K562 (cell line): ENCODE measurements around the gene VMA21. TPM values are rescaled to one million over a fixed set of nuclear protein-coding genes. Genes with fewer than 3 reads are reported as not detected.

Experiments used
- ATAC-seq: fragments of 200-7000 bp; cut with Tn5 transposase; 3 replicates; pipeline ENCODE4 v1.9.1; 2020; ENCODE audit warnings: moderate library complexity
- BruUV-seq: library from RNA; stranded (reverse); fragments of 400-500 nt; replicated peaks from 2 replicates; lab custom pipeline; 2021; lab: Mats Ljungman, UMichigan
- CTCF ChIA-PET: fragments of 300-600 bp; formaldehyde crosslinking; extraction: SDS; loops from one replicate; lab custom pipeline; 2021; ENCODE audit warnings: low intra/inter-chr PET ratio; lab: Yijun Ruan, JAX
- POLR2A ChIA-PET: fragments of 300-600, 350-650 bp; sonication (Branson Sonifier 250); formaldehyde crosslinking; extraction: SDS; loops from one replicate; lab custom pipeline; 2021; ENCODE audit warnings: antibody characterized with exemption, inconsistent platforms; lab: Yijun Ruan, JAX
- DNase-seq, 4 experiments: peaks; one replicate each; pipeline versions ENCODE4 v3.0.0 to v3.0.0-alpha.2; 2011 to 2018; ENCODE audit warnings: low spot score in 3 of 4, mixed read lengths in 3 of 4; ENCODE audit errors: extremely low read depth in 1 of 4
- FAIRE-seq: peaks from 2 replicates; lab custom pipeline; 2011; peaks lifted over from hg19 to GRCh38; lab: Jason Lieb, UNC
- H2AFZ ChIP-seq: 2 replicates; pipeline ENCODE4 v1.6.0; 2011; ENCODE audit warnings: low read depth, low read length, control low read depth, inconsistent platforms
- H3K27ac ChIP-seq: fragments of 200-600 bp; 3 replicates; pipeline ENCODE4 v1.8.0; 2011; ENCODE audit warnings: low read depth, mild to moderate bottlenecking, control low read depth, inconsistent platforms, low read length, moderate library complexity, mixed read lengths; ENCODE audit errors: extremely low read depth
- H3K27me3 ChIP-seq, 2 experiments: fragments of 300-600 bp in 1 of 2; 2 replicates in 1 of 2; 3 replicates in 1 of 2; pipeline versions ENCODE4 v1.6.0 to v1.8.0; 2011; ENCODE audit warnings: inconsistent platforms in 2 of 2, low read length in 2 of 2, mild to moderate bottlenecking in 1 of 2, mixed read lengths in 1 of 2, moderate library complexity in 1 of 2; ENCODE audit not compliant: control insufficient read depth in 2 of 2, insufficient read depth in 2 of 2
- H3K36me3 ChIP-seq: fragments of 300-600 bp; 3 replicates; pipeline ENCODE4 v1.8.0; 2011; ENCODE audit warnings: mild to moderate bottlenecking, low read length, inconsistent platforms; ENCODE audit not compliant: control insufficient read depth, insufficient read depth
- H3K4me1 ChIP-seq, 2 experiments: fragments of 200-600 bp in 1 of 2; replicated peaks in 1 of 2; 2 replicates in 1 of 2; 3 replicates in 1 of 2; pipeline versions ENCODE4 v1.5.1 to v1.8.0; 2011; ENCODE audit warnings: inconsistent platforms in 2 of 2, low read length in 2 of 2, mild to moderate bottlenecking in 1 of 2, mixed read lengths in 1 of 2, moderate library complexity in 1 of 2; ENCODE audit not compliant: control insufficient read depth in 2 of 2, insufficient read depth in 2 of 2
- H3K4me2 ChIP-seq: 2 replicates; pipeline ENCODE4 v1.6.1; 2011; ENCODE audit warnings: low read length, control low read depth, inconsistent platforms, mixed read lengths; ENCODE audit not compliant: insufficient read depth
- H3K4me3 ChIP-seq: fragments of 200-600 bp; sonication (generic), shearing (Covaris generic); 2 replicates; pipeline ENCODE4 v1.5.1; 2016; ENCODE audit warnings: control low read depth, inconsistent platforms
- H3K79me2 ChIP-seq: fragments of 200-600 bp; 3 replicates; pipeline ENCODE4 v1.8.0; 2011; ENCODE audit warnings: low read length, inconsistent platforms; ENCODE audit not compliant: control insufficient read depth, insufficient read depth
- H3K9ac ChIP-seq, 2 experiments: 2 replicates each; pipeline versions ENCODE4 v1.6.0 to v1.6.1; 2011; ENCODE audit warnings: low read depth in 2 of 2, low read length in 2 of 2, control low read depth in 1 of 2, inconsistent platforms in 1 of 2, mild to moderate bottlenecking in 1 of 2, mixed read lengths in 1 of 2; ENCODE audit not compliant: insufficient read depth in 1 of 2
- H3K9me1 ChIP-seq: one replicate; pipeline ENCODE4 v1.6.0; 2011; ENCODE audit warnings: inconsistent platforms, mild to moderate bottlenecking, low read length, moderate library complexity; ENCODE audit not compliant: control insufficient read depth, insufficient read depth
- H3K9me3 ChIP-seq: replicated peaks from 2 replicates; pipeline ENCODE4 v1.5.1; 2011; ENCODE audit warnings: low read depth, low read length, inconsistent platforms; ENCODE audit not compliant: control insufficient read depth, insufficient read depth
- H4K20me1 ChIP-seq: replicated peaks from 2 replicates; pipeline ENCODE4 v1.6.1; 2011; ENCODE audit warnings: low read length, inconsistent platforms, mixed read lengths; ENCODE audit not compliant: control insufficient read depth, insufficient read depth
- CEBPZ ChIP-seq: fragments of 150-350 bp; IDR thresholded peaks from 2 replicates; pipeline ENCODE4 v1.6.1; 2014; ENCODE audit warnings: low read depth, mild to moderate bottlenecking, low read length, borderline replicate concordance
- CLOCK ChIP-seq: fragments of 250-450 bp; sonication (Bioruptor Pico); IDR thresholded peaks from 2 replicates; pipeline ENCODE4 v1.4.0; 2020; ENCODE audit warnings: mild to moderate bottlenecking, moderate library complexity, borderline replicate concordance
- ELF2 ChIP-seq: fragments of 250-450 bp; sonication (Bioruptor Pico); IDR thresholded peaks from 2 replicates; pipeline ENCODE4 v1.5.0; 2021; ENCODE audit warnings: mild to moderate bottlenecking
- HNRNPL ChIP-seq: fragments of 200-400 bp; formaldehyde crosslinking; IDR thresholded peaks from 2 replicates; pipeline ENCODE4 v1.6.1; 2017; ENCODE audit warnings: low read depth, mild to moderate bottlenecking, low read length
- SRSF9 ChIP-seq: fragments of 200-400 bp; formaldehyde crosslinking; IDR thresholded peaks from 2 replicates; pipeline ENCODE4 v1.6.1; 2017; ENCODE audit warnings: low read depth, low read length, borderline replicate concordance
- TAF15 ChIP-seq: fragments of 200-400 bp; formaldehyde crosslinking; IDR thresholded peaks from 2 replicates; pipeline ENCODE4 v1.6.1; 2017; ENCODE audit warnings: mild to moderate bottlenecking, low read depth, low read length, moderate library complexity
- TRIM28 ChIP-seq: fragments of 450-650 bp; IDR thresholded peaks from 2 replicates; pipeline ENCODE4 v1.6.1; 2017
- ZC3H11A ChIP-seq: IDR thresholded peaks from 2 replicates; pipeline ENCODE4 v1.6.1; 2012; ENCODE audit warnings: low read depth, low read length, improper control_type of control experiment
- ZFP91 ChIP-seq: sonication (generic); formaldehyde crosslinking; IDR thresholded peaks from 2 replicates; pipeline ENCODE4 v1.8.0; 2022; ENCODE audit warnings: mild to moderate bottlenecking, missing genetic modification reagents
- ZNF24 ChIP-seq: fragments of 450-650 bp; IDR thresholded peaks from 2 replicates; pipeline ENCODE4 v1.6.1; 2016
- ZNF695 ChIP-seq: fragments of 450-650 bp; formaldehyde crosslinking; IDR thresholded peaks from 2 replicates; pipeline ENCODE4 v1.4.0; 2020; ENCODE audit warnings: mild to moderate bottlenecking, moderate library complexity
- ZNF740 ChIP-seq, 3 experiments: fragments of 200-800 bp in 1 of 3; sonication (Bioruptor generic) in 1 of 3; sonication (generic) in 1 of 3; formaldehyde crosslinking in 1 of 3; IDR thresholded peaks; 2 replicates each; pipeline versions ENCODE4 v1.6.1 to v1.8.0; 2016 to 2022; ENCODE audit warnings: mild to moderate bottlenecking in 2 of 3, missing compliant biosample characterization in 2 of 3, missing genetic modification characterization in 2 of 3, missing genetic modification reagents in 1 of 3
- WGBS: fragments of 100-300 bp; shearing (Covaris generic); methylation state at CpG from one replicate; pipeline ENCODE4 v1.1.6; 2016; ENCODE audit warnings: low coverage, mixed read lengths; ENCODE audit not compliant: insufficient coverage; ENCODE audit errors: missing lambda C conversion rate; 5-methylcytosine and 5-hydroxymethylcytosine counted together
- in situ Hi-C: fragments of 300-500 bp; cut with MboI; formaldehyde crosslinking; loops from 4 replicates; pipeline ENCODE4 v1.15.0; 2018; ENCODE audit warnings: inconsistent platforms, mixed read lengths
- intact Hi-C: fragments of 100-400 bp; cut with micrococcal nuclease; formaldehyde crosslinking; loops from 2 replicates; pipeline ENCODE4 v1.14.2; 2022
- polyA plus RNA-seq, 8 experiments: library from polyadenylated mRNA; depleted of rRNA in 4 of 8; stranded (reverse) in 5 of 8; unstranded in 3 of 8; fragments of >200 nt; fragmentation: Nextera tagmentation in 2 of 8; fragmentation: Illumina TruSeq in 1 of 8; extraction: Ambion mirVana in 2 of 8; extraction: Trizol in 1 of 8; gene quantifications; 2 replicates each; pipeline versions ENCODE4 v1.2.1 to v1.2.3, GENCODE V29; 2011 to 2014; ENCODE audit warnings: inconsistent platforms in 1 of 8, missing spikeins in 1 of 8
- total RNA-seq, 7 experiments: library from RNA; depleted of rRNA in 6 of 7; stranded (reverse); fragments of >200 nt in 6 of 7; fragmentation: Illumina TruSeq in 2 of 7; extraction: Trizol in 2 of 7; gene quantifications; 2 replicates each; pipeline versions ENCODE4 v1.2.1 to v1.2.3, GENCODE V29; 2011 to 2021; ENCODE audit warnings: low replicate concordance in 1 of 7

VMA21 gene
- total and polyA plus RNA-seq, 9 of the 15 experiments (the other 6 are each of a cell fraction or from before 2014, with no cell fraction given) = 17.5 to 101 (median 47.5) TPM

GRCh38 chrX:151365579-151365978, 31.4 kb upstream of the VMA21 start (continued):
- TF ChIP-seq CLOCK (CRISPR knock-in tag) (no peak), ZNF695 (CRISPR knock-in tag) (no peak)

- Histone ChIP-seq H4K20me1 (no peaks in the 10 kb centered on the region), H3K9me1 (no peaks in the 10 kb centered on the region), H2AFZ (no peak overlapping the region), H3K9ac (no peak overlapping the region; a peak in 2 of 4 replicates), H3K36me3 (no peaks in the 10 kb centered on the region), H3K79me2 (no peaks in the 10 kb centered on the region), H3K4me1 (peaks cover 0 to 5% of the 10 kb centered on the region in 2 experiments; a peak in 1 of 5 replicates), H3K27ac (no peak overlapping the region), H3K9me3 (no peaks in the 10 kb centered on the region), H3K4me2 (no peak overlapping the region), H3K27me3 (peaks cover 0 to 8% of the 10 kb centered on the region in 2 experiments; a peak in 2 of 5 replicates), H3K4me3 (no peak overlapping the region)
- 3% methylated on average over 11 of the region's 21 CpGs for WGBS
- no peak for FAIRE-seq
- intact Hi-C loops (no loop called here), in situ Hi-C loops (loop anchor here (25.0 kb wide), 2 partner anchors 209 to 584 kb away; no protein-coding TSS in a partner anchor)
- no TSS peak for BruUV-seq
- ChIA-PET POLR2A (no interaction called here), CTCF (no interaction called here)
- ATAC-seq = peak; percentile 87
- peak; percentile 5 to 14 (median 12) for DNase-seq
- TF ChIP-seq ZFP91 (CRISPR knock-in tag) (no peak), TRIM28 (no peak), SRSF9 (no peak), HNRNPL (no peak), CEBPZ (no peak), ZNF740 (CRISPR knock-in tag; IDR thresholded peaks at IDR 0.05) (no peak), ZNF740 (tag; IDR thresholded peaks at IDR 0.05) (no peak), ZNF24 (no peak), ELF2 (CRISPR knock-in tag) (no peak), ZC3H11A (no peak), TAF15 (no peak)
Measured at GRCh38 chrX:151370906-151371305, 26.1 kb upstream of the VMA21 start.
